Activated T-helper 1 cell treated with anti-CD3 and anti-CD28 coated beads, Interleukin-2, amount 50 U/mL, for 16 hours (primary cell): Measurements from ENCODE around the gene PPDPF.
"Not testable (repeated sequence)": the region's sequence is repeated elsewhere in the genome, so short reads cannot be mapped to it uniquely, and the experiment has no call there.

Source experiments
- DNase-seq, 2 donors: peaks; one replicate each; pipeline ENCODE4 v3.0.0-alpha.2; 2020; ENCODE audit warnings: low read depth in 1 of 2, low spot score in 1 of 2

Gene PPDPF

GRCh38 chr20:63547725-63548480 is 27.3 kb downstream of the PPDPF start, which contains the start of gene SRMS:
Gene SRMS (minus strand): TSS chr20:63547749. CDS start chr20:63547463, 286 bp downstream.
- DNase-seq, result no peak

GRCh38 chr20:63548542-63548941 is 28.0 kb downstream of the PPDPF start:
- DNase-seq, result no peak

- no peak for DNase-seq
Measured at GRCh38 chr20:63549019-63549418, 28.5 kb downstream of the PPDPF start.

- no peak for DNase-seq
Measured at GRCh38 chr20:63549679-63550282, 29.2 kb downstream of the PPDPF start.

GRCh38 chr20:63551068-63551467 is 30.5 kb downstream of the PPDPF start:
- DNase-seq, result no peak

- DNase-seq, result no peak
Measured at GRCh38 chr20:63552481-63553249, 32.1 kb downstream of the PPDPF start.

- peak; percentile 80 to 85 for DNase-seq
Measured at GRCh38 chr20:63553251-63553932, 32.8 kb downstream of the PPDPF start.

GRCh38 chr20:63553933-63554290 is 33.3 kb downstream of the PPDPF start, which contains the start of gene FNDC11:
Gene FNDC11 (plus strand): TSS chr20:63554159. CDS start chr20:63555664, 1,505 bp downstream.
- DNase-seq, result peak in 1 of 2 donors; percentile 25

GRCh38 chr20:63554361-63555278 is 34.1 kb downstream of the PPDPF start:
- DNase-seq, result no peak

GRCh38 chr20:63555661-63556381 is 35.3 kb downstream of the PPDPF start:
- no peak for DNase-seq

GRCh38 chr20:63556873-63557478 is 36.4 kb downstream of the PPDPF start:
- DNase-seq, result no peak

GRCh38 chr20:63557481-63557891 is 36.9 kb downstream of the PPDPF start:
- DNase-seq, result no peak

- DNase-seq, result no peak
Measured at GRCh38 chr20:63558804-63559484, 38.4 kb downstream of the PPDPF start.

- not testable (repeated sequence) for DNase-seq
Measured at GRCh38 chr20:63559485-63560332, 39.1 kb downstream of the PPDPF start.

- no peak for DNase-seq
Measured at GRCh38 chr20:63560333-63560805, 39.8 kb downstream of the PPDPF start.

GRCh38 chr20:63560856-63561609 is 40.5 kb downstream of the PPDPF start:
- no peak for DNase-seq
